ENCODE measurements around the gene SLC23A2.
"Not testable (repeated sequence)": the region's sequence is repeated elsewhere in the genome, so short reads cannot be mapped to it uniquely, and the experiment has no call there.

The SLC23A2 gene

DNA sequence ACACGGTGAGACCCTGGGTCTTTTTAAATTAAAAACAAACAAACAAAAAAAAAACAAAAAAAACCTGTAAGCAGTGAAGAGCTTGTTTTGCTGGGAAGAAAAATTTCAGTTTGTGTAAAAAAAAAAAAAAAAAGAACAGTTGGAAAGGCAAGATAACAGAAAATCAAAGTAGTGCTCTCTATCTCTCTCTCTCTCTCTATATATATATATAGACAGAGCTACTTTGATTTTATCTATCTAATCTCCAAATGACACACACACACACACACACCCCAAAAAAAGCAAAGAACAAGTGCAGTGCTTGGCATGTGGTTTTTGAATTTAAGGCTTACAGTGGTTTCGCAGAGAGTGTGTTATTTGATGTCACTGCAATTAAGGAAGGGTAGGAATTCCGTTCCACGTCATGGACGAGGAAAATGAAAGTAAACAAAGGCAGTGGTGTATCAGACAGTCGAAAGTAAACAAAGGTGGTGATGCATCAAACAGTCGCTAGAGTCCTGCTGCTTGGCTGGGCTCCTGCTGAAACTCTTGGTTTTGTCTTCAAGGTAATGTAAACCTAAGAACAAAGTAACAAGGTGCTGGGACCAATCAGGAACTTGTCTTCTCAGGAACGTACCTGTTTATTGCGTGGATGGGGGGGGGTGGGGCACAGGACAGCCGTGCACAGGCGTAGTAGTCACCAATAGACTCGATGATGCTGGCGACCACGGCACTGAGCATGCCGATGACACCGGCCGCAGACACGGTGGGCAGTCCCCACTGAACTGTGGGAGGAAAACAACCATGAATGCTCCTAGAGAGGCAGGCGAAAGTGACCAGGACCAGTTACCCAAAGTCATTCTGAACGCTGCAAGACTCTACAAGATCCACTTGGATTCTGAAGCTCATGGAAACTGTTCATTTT lies 131.8 kb downstream of the SLC23A2 start:
- DNase-seq: peak; percentile 37

- no peak for DNase-seq
These were observed 134.3 kb downstream of the SLC23A2 start for GRCh38 chr20:4867051-4867450.

DNA sequence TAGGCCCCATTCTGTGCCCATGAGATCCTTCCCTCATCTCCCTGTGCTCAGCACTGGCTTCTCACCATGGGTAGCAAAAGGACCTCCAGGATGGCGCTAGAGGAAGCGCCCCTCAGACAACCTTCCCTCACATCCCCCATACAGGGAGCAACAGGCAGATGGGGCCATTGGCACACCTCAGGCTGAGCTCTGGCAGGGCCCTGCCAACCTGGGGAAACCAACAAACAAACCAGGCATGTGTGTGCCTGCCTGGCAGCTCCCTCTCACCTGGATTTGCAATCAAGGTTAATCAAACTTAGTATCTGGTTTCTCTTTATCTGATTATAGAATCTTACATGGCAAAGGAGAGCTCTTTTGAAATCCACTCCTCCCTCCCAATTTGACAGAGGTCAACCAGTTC lies 134.9 kb downstream of the SLC23A2 start:
- DNase-seq: no peak

DNA sequence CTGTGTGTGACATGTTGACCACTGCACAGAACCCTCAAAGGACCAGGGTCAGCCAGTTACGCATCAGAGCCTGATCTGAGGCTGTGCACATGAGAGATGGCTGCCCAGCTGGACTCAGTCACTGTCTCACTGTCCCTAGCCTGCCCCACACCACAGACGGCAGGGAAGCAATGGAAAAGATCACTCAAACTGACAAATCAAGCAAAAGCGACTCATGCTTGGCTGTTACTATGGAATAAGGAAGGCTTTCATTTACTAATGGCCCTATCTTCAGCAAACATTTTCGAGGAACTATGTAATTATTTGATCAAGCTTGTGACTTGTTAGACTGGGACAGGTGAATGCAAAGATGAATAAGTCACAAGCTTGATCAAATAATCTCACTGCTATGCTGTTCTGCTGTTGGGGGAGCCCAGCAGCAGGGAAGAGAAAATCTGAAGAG lies 137.0 kb downstream of the SLC23A2 start:
- no peak for DNase-seq

- no peak for DNase-seq
These were observed 138.6 kb downstream of the SLC23A2 start for GRCh38 chr20:4862661-4863060.

- DNase-seq: no peak
These were observed 139.3 kb downstream of the SLC23A2 start for GRCh38 chr20:4861961-4862360.

DNA sequence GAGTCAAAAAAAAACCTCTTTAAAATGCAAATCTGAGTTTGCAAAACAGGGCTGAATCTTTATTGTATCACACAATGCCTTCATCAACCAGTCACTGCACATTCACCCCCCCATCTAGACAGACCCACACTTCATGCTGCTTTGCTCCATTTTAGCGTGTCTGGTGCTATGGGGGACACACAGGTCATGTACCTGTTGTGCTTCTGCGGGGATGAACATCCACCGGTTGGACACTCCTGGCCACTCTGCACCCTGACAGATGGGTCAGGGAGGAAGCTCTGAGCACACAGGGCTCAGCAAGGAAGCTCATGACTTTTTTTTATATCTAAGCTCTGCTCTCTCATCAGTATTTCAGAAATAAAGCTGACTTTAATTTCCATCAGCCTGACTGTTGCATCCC lies 143.3 kb downstream of the SLC23A2 start:
- no peak for DNase-seq

GRCh38 chr20:4856022-4856755 lies 145.1 kb downstream of the SLC23A2 start:
- no peak for DNase-seq

DNA sequence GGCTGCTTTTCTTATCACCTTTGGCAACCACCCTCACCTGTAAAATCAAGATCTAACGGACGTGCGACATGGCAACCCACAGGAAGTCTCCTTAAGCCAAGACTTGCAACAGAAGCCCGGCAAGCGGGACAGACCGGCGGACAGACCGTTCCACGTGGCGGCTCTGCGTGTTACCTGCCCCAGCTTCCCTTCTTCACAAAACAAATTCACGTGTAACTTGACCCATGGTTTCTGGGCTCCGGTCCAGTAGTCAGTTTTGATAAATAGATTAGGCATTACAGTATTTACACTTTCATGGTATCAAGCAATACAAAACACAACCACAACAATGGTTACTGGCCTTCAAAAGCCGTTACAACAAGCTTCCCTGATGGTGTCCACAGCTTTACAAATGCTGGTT lies 145.8 kb downstream of the SLC23A2 start:
- no peak for DNase-seq

- no peak for DNase-seq
These were observed 146.2 kb downstream of the SLC23A2 start for GRCh38 chr20:4855097-4855496.

GRCh38 chr20:4854561-4854901 lies 146.8 kb downstream of the SLC23A2 start:
- no peak for DNase-seq

DNA sequence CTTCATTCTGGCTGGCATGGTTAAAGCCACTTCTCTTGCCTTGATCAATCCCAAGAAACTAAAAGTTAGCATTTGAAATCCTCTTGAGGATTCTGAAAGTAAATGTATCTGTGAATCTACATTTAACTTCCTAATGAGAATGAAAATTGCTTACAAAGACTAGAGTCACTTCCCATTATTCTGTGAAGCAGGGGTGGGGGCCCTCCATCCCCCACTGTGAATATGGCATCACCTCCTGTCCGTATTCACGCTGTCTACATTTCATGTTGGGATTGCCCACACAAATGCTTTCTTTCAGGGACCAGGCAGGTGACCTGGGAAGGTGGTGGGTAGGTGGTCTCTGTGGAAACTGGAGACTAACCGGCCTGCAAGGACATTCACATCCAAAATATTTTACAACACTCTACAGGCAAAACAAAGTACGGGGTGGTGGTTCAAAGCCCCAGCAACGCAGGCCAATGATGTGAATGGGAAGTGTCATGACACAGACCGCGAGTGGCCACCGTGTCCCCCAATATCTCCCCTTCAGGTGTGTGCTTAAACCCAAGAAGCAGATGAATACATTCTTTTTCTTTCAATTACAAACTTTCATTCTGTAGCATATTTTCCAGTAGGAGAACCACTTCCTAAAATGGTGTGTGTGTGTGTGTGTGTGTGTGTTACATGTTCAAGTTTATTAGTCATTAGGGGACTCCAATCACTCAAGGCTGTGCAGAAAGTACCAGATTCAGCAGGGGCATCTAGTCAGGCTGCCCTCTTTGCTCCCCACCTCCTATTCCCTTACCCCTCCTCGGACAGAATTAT lies 147.4 kb downstream of the SLC23A2 start:
- DNase-seq: no peak

DNA sequence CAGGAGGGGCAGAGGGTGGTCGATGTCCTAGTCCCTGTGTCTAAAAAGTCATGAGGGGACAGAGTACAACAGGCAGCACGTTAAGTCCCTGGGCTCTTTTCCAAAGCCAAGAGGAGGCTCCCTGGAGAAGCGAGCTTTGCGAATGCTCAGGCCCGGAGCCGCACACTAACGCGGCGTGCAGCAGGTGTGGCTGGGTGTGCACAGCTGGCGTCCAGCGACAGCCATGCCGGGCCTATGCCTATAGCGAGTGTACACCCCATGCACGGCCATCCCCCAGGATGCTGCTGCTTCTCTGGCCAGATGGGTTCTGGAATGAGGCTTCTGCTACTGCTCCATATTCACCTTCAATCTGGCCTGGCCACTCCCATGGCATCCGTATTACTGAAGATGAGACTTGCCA lies 148.3 kb downstream of the SLC23A2 start:
- DNase-seq: no peak

- no peak for DNase-seq
These were observed 150.3 kb downstream of the SLC23A2 start for GRCh38 chr20:4850960-4851359.

- not testable (repeated sequence) for DNase-seq
These were observed 152.5 kb downstream of the SLC23A2 start for GRCh38 chr20:4848829-4849228.

DNA sequence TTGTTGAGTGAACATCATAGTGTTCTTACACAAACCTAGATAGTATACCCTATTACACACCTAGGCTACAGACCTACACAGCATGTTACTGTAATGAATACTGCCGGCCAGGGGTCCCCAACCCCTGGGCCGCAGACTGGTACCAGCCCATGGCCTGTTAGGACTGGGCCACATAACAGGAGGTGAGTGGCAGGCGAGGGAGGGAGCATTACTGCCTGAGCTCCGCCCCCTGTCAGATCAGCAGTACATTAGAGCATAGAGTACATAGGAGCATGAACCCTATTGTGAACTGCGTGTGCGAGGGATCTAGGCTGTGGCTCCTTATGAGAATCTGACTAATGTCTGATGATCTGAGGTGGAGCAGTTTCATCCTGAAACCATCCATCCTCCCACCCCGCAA lies 153.3 kb downstream of the SLC23A2 start:
- no peak for DNase-seq

DNA sequence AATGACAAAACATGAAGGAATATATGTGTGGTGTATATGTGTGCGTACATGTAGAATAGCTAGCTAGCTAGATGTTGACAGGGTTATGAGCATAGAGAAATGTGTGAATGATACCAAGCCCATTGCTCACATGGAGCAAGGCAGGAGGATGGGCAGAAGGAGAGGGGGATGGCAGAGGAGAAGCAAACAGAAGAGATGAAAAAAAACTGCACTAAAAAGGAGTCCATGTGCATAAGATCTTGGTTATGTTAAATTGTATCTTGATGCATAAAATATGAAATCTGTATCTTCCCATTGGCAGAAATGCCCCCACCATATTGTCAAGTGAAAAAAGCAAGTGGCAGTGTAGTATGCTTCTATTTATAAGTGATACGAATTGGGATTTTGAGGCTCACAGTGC lies 154.5 kb downstream of the SLC23A2 start:
- DNase-seq: no peak

GRCh38 chr20:4844751-4845465 lies 156.4 kb downstream of the SLC23A2 start:
- DNase-seq: no peak

GRCh38 chr20:4844325-4844724 lies 157.0 kb downstream of the SLC23A2 start:
- no peak for DNase-seq

DNA sequence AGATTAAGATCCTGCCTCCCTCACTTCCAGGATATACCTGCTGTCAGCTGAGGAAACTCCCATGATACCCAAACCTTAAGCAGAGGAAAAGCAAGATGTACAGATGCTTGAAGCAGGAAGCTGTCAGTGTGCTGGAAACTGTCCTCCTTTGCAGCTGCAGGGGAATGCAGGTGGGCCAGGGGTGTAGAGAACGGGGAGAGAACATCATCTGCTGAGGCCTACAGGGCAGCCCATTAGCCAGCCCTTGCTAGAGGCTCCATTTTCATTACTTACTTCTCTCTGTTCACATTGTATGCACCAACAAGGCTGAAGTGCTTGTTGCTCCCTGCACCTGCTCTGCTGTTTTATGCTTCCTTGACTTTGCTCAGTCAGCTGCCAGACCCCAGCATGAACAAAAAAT lies 160.5 kb downstream of the SLC23A2 start:
- DNase-seq: peak; percentile 22

- no peak for DNase-seq
These were observed 162.8 kb downstream of the SLC23A2 start for GRCh38 chr20:4838526-4838925.

DNA sequence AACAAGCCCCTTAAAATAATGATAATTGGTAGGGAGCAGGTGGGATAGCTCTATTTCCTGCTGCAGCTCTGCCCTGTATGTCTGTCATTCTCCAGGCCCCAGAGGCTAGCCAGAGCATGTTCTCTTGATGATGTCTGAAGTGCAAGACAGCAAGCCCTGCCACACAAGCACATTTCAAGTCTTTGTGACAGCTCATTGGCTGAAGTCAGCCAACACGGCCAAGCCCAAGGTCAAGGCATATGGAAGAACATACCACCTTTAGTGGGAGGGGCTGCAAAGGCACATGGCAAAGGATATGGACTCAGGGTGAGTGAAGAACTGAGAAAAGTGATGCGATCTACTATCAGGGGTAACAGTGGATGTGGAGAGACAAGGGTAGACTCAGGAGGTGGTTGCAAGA lies 163.6 kb downstream of the SLC23A2 start:
- no peak for DNase-seq

GRCh38 chr20:4836935-4837334 lies 164.4 kb downstream of the SLC23A2 start:
- DNase-seq: no peak
